ENCODE data around the gene CLEC11A.

CLEC11A gene

DNA sequence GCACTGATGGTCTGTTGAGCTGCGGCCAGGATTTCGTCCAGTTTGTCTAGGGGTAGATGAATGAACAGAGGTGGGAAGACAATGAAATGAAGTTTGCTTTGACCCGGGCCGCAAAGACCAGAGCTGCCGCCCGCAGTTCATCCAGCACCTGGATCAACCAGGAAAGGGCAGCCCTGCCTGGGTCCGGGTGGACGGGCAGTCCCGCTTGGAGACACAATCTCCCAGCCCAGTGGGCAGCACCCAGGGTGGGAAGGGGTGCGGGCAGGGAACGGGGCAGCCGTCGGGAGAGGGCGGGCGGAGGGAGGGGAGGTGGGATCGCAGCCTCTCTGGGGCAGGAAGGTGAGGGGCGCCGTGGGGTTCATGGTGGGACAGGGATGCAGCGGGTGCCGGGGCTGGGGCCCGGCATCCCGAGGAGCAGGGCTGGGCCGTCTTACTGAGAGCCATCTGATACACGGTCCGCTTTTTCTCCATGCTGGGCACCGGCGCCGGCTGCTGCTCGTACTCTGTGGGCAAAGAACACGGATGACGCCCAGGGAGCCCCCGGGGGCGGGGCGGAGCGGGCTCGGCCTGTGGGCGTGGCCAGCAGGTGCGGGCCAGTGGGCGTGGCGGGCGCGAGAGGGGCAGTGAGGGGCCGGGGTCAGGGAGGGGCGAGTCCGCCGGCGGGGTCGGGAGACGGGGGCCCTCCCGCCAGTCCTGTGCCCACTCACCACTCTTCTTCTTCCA is 36.7 kb upstream of the CLEC11A start:
- CTCF ChIA-PET = interaction anchor here (1.0 to 2.5 kb wide), 2 partner anchors 17 to 18 kb away, joined by 3 to 7 read pairs; no protein-coding TSS in a partner anchor
- POLR2A ChIA-PET = no interaction called here
- TF ChIP-seq CTCF (IDR thresholded peaks at IDR 0.05; ENCODE audit: insufficient read depth, low read length, missing control alignments) = no peak
- DNase-seq (ENCODE audit: low read depth, low spot score) = no peak
- H3K4me3 ChIP-seq (ENCODE audit: low read depth, low read length) = no peak overlapping the region

- TF ChIP-seq CTCF (IDR thresholded peaks at IDR 0.05; ENCODE audit: insufficient read depth, low read length, missing control alignments) = no peak
- H3K4me3 ChIP-seq (ENCODE audit: low read depth, low read length) = no peak overlapping the region
- DNase-seq (ENCODE audit: low read depth, low spot score) = no peak
- ChIA-PET CTCF (no interaction called here), POLR2A (no interaction called here)
These were observed 34.4 kb upstream of the CLEC11A start for GRCh38 chr19:50688766-50689165.

GRCh38 chr19:50690439-50690838 is 32.7 kb upstream of the CLEC11A start:
- TF ChIP-seq CTCF (IDR thresholded peaks at IDR 0.05; ENCODE audit: insufficient read depth, low read length, missing control alignments) = no peak
- H3K4me3 ChIP-seq (ENCODE audit: low read depth, low read length) = no peak overlapping the region
- ChIA-PET CTCF (interaction anchor here (0.7 to 2.2 kb wide), 3 partner anchors 21 to 333 kb away, joined by 3 to 9 read pairs (median 4); no protein-coding TSS in a partner anchor), POLR2A (interaction anchor here (1.0 kb wide), 1 partner anchor 9 kb away, joined by 3 read pairs; no protein-coding TSS in a partner anchor)
- DNase-seq (ENCODE audit: low read depth, low spot score) = no peak

DNA sequence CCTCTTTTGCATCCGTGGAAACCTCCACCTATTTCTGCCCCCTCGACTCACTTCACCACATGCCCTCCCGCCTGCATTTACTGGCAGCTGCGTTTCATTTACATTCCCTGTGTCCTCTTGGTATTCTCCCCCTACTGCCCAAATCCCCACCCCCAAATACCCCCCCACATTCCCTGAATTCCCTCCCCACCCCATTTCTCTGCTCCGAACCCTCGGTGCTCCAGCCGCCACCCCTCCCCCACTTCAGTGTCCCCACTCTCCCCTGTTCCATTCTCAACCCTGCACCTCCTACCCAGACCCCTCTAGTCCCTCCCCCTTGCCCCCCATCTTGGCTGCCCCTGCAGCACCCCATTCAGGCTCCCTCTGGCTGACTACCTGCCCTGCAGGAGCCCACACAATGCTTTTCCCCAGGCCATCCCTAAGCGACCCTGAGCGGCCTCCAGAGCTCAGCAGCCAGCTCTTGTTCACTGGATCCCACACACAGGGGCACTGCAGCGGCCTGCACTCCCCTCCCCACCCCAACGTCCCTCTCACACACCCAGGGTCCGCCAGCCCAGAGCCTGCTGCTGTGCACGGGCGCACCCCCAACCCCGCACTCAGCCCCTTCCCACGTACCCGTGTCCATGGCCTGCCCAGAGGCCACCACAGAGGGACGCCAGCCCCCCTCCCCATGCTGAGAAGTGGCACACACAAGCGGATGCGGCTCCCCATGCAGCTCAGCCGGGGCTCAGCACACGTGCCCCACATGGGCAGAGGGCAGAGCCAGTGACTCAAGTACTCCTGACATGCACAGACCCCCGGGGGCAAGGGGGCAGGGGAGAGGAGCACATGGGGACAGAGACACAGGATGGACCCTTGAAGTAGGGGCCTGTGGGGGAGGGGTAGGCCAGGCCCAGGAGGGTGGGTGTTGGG is 29.8 kb upstream of the CLEC11A start:
- no peak for DNase-seq (ENCODE audit: low read depth, low spot score)
- no peak for TF ChIP-seq CTCF (IDR thresholded peaks at IDR 0.05; ENCODE audit: insufficient read depth, low read length, missing control alignments)
- ChIA-PET CTCF (interaction anchor here (1.4 kb wide), 1 partner anchor 23 kb away, joined by 6 read pairs; no protein-coding TSS in a partner anchor), POLR2A (no interaction called here)
- H3K4me3 ChIP-seq (ENCODE audit: low read depth, low read length) = no peak overlapping the region

GRCh38 chr19:50694815-50695145 is 28.4 kb upstream of the CLEC11A start:
- no peak for TF ChIP-seq CTCF (IDR thresholded peaks at IDR 0.05; ENCODE audit: insufficient read depth, low read length, missing control alignments)
- no peak overlapping the region for H3K4me3 ChIP-seq (ENCODE audit: low read depth, low read length)
- no peak for DNase-seq (ENCODE audit: low read depth, low spot score)
- CTCF ChIA-PET = interaction anchor here (2.4 kb wide), 1 partner anchor 10 kb away, joined by 9 read pairs; no protein-coding TSS in a partner anchor
- POLR2A ChIA-PET = no interaction called here
